Mesenchymal stem cell (in vitro differentiated cells and primary cell): ENCODE data around the gene DZIP1.
A peak's percentile ranks its signal among the peaks of the same experiment; 100 is the strongest.

ENCODE experiments used
- DNase-seq: peaks from one replicate; pipeline ENCODE4 v3.0.0-alpha.2; 2013
- H2AFZ ChIP-seq: one replicate; pipeline ENCODE4 v1.6.1; 2013; ENCODE audit warnings: low read depth, mild to moderate bottlenecking, control low read depth, inconsistent platforms, low read length, moderate library complexity
- H2AK5ac ChIP-seq: 2 replicates; pipeline ENCODE4 v1.6.1; 2013; ENCODE audit warnings: low read length, moderate library complexity, mild to moderate bottlenecking, inconsistent platforms; ENCODE audit not compliant: severe bottlenecking
- H2BK120ac ChIP-seq: one replicate; pipeline ENCODE4 v1.6.1; 2013; ENCODE audit warnings: low read depth, mild to moderate bottlenecking, inconsistent platforms, low read length, moderate library complexity
- H2BK12ac ChIP-seq, 2 experiments: one replicate each; pipeline ENCODE4 v1.6.1; 2013; ENCODE audit warnings: inconsistent platforms in 2 of 2, low read length in 2 of 2, mild to moderate bottlenecking in 2 of 2, moderate library complexity in 2 of 2, control low read depth in 1 of 2
- H2BK15ac ChIP-seq: one replicate; pipeline ENCODE4 v1.6.1; 2013; ENCODE audit warnings: mild to moderate bottlenecking, low read depth, inconsistent platforms; ENCODE audit not compliant: poor library complexity, severe bottlenecking
- H2BK5ac ChIP-seq: 2 replicates; pipeline ENCODE4 v1.6.1; 2013; ENCODE audit warnings: low read depth, mild to moderate bottlenecking, low read length, control low read depth, inconsistent platforms; ENCODE audit not compliant: poor library complexity, severe bottlenecking
- H3K14ac ChIP-seq, 2 experiments: one replicate each; pipeline ENCODE4 v1.6.1; 2013; ENCODE audit warnings: inconsistent platforms in 2 of 2, low read length in 2 of 2, control low read depth in 1 of 2, mild to moderate bottlenecking in 1 of 2, moderate library complexity in 1 of 2
- H3K18ac ChIP-seq, 2 experiments: one replicate each; pipeline ENCODE4 v1.6.1; 2013; ENCODE audit warnings: inconsistent platforms in 2 of 2, low read length in 2 of 2, control low read depth in 1 of 2, low read depth in 1 of 2, mild to moderate bottlenecking in 1 of 2
- H3K23ac ChIP-seq, 2 experiments: one replicate each; pipeline ENCODE4 v1.6.1; 2013; ENCODE audit warnings: inconsistent platforms in 2 of 2, low read length in 2 of 2, mild to moderate bottlenecking in 2 of 2, moderate library complexity in 2 of 2, control low read depth in 1 of 2
- H3K27ac ChIP-seq: 2 replicates; pipeline ENCODE4 v1.5.1; 2013; ENCODE audit warnings: mild to moderate bottlenecking, moderate library complexity, low read length, control low read depth, inconsistent platforms; ENCODE audit not compliant: poor library complexity, severe bottlenecking
- H3K27me3 ChIP-seq, 2 experiments: 2 replicates each; pipeline versions ENCODE4 v1.6.1 to v1.7.0; 2013; ENCODE audit warnings: low read length in 2 of 2, mild to moderate bottlenecking in 2 of 2, moderate library complexity in 2 of 2, control low read depth in 1 of 2, inconsistent platforms in 1 of 2; ENCODE audit not compliant: control insufficient read depth in 1 of 2, insufficient read depth in 1 of 2
- H3K36me3 ChIP-seq, 2 experiments: 2 replicates each; pipeline versions ENCODE4 v1.6.1 to v1.7.0; 2013; ENCODE audit warnings: low read length in 2 of 2, control low read depth in 1 of 2, inconsistent platforms in 1 of 2, low read depth in 1 of 2, mild to moderate bottlenecking in 1 of 2; ENCODE audit not compliant: insufficient read depth in 2 of 2, control insufficient read depth in 1 of 2
- H3K4ac ChIP-seq, 2 experiments: one replicate each; pipeline ENCODE4 v1.6.1; 2013; ENCODE audit warnings: inconsistent platforms in 2 of 2, low read length in 2 of 2, mild to moderate bottlenecking in 2 of 2, moderate library complexity in 2 of 2, control low read depth in 1 of 2, low read depth in 1 of 2
- H3K4me1 ChIP-seq: 2 replicates; pipeline ENCODE4 v1.6.1; 2013; ENCODE audit warnings: low read depth, low read length, control low read depth; ENCODE audit not compliant: control insufficient read depth, insufficient read depth
- H3K4me2 ChIP-seq: 2 replicates; pipeline ENCODE4 v1.6.1; 2013; ENCODE audit warnings: low read length, mild to moderate bottlenecking, inconsistent platforms; ENCODE audit not compliant: poor library complexity, severe bottlenecking
- H3K4me3 ChIP-seq, 2 experiments: 2 replicates each; pipeline versions ENCODE4 v1.5.1 to v1.7.0; 2013; ENCODE audit warnings: low read length in 2 of 2, mild to moderate bottlenecking in 2 of 2, control low read depth in 1 of 2, low read depth in 1 of 2; ENCODE audit not compliant: insufficient read depth in 1 of 2
- H3K79me1 ChIP-seq: replicated peaks from 2 replicates; pipeline ENCODE4 v1.6.1; 2013; ENCODE audit warnings: mild to moderate bottlenecking, control low read depth, low read length, inconsistent platforms; ENCODE audit not compliant: poor library complexity, severe bottlenecking
- H3K9ac ChIP-seq: 2 replicates; pipeline ENCODE4 v1.7.0; 2013; ENCODE audit warnings: mild to moderate bottlenecking, low read length, moderate library complexity
- H3K9me3 ChIP-seq: 2 replicates; pipeline ENCODE4 v1.7.0; 2013; ENCODE audit warnings: mild to moderate bottlenecking, low read length; ENCODE audit not compliant: control insufficient read depth
- H4K8ac ChIP-seq: one replicate; pipeline ENCODE4 v1.6.1; 2013; ENCODE audit warnings: inconsistent platforms, mild to moderate bottlenecking, low read length, moderate library complexity
- H4K91ac ChIP-seq: one replicate; pipeline ENCODE4 v1.6.1; 2013; ENCODE audit warnings: mild to moderate bottlenecking, low read length, inconsistent platforms
- WGBS: methylation state at CpG from one replicate; pipeline ENCODE4 v1.1.7; 2013; ENCODE audit warnings: mixed read lengths; 5-methylcytosine and 5-hydroxymethylcytosine counted together

The DZIP1 gene

GRCh38 chr13:95684418-95684817 is 39.9 kb upstream of the DZIP1 start:
- Histone ChIP-seq H3K4me2 (no peak overlapping the region), H3K4ac (no peak overlapping the region), H2BK120ac (no peak overlapping the region), H3K23ac (no peak overlapping the region), H3K9ac (no peak overlapping the region), H3K27me3 (no peaks in the 10 kb centered on the region), H4K91ac (no peak overlapping the region), H3K36me3 (no peaks in the 10 kb centered on the region), H3K27ac (no peak overlapping the region), H2AFZ (no peak overlapping the region), H3K9me3 (no peaks in the 10 kb centered on the region), H3K14ac (no peak overlapping the region), H4K8ac (no peak overlapping the region), H3K4me3 (no peak overlapping the region), H2BK15ac (no peak overlapping the region), H2BK5ac (no peak overlapping the region), H3K4me1 (no peaks in the 10 kb centered on the region), H3K79me1 (peaks cover 16% of the 10 kb centered on the region), H2BK12ac (no peak overlapping the region), H2AK5ac (no peak overlapping the region), H3K18ac (no peak overlapping the region)
- no peak for DNase-seq
- 74% methylated on average over 2 of the region's 2 CpGs for WGBS

GRCh38 chr13:95679722-95680121 is 35.2 kb upstream of the DZIP1 start:
- Histone ChIP-seq H3K18ac (no peak overlapping the region), H3K9ac (peak overlapping the region; percentile 95)
- 81% methylated on average over 2 of the region's 2 CpGs for WGBS

GRCh38 chr13:95678967-95679366 is 34.5 kb upstream of the DZIP1 start:
- WGBS: 85% methylated on average over 4 of the region's 4 CpGs
- peak; percentile 4 for DNase-seq
- no peak overlapping the region for H2AFZ ChIP-seq

More at GRCh38 chr13:95679722-95680121, 35.2 kb upstream of the DZIP1 start:
- no peaks in the 10 kb centered on the region for H3K36me3 ChIP-seq
- no peaks in the 10 kb centered on the region for H3K27me3 ChIP-seq
- no peaks in the 10 kb centered on the region for H3K9me3 ChIP-seq
- H2BK15ac ChIP-seq: no peak overlapping the region
- H3K4ac ChIP-seq: no peak overlapping the region
- H2AFZ ChIP-seq: no peak overlapping the region
- H2BK5ac ChIP-seq: no peak overlapping the region
- H2AK5ac ChIP-seq: no peak overlapping the region
- no peak overlapping the region for H3K4me2 ChIP-seq
- no peaks in the 10 kb centered on the region for H3K4me1 ChIP-seq
- peaks cover 9% of the 10 kb centered on the region for H3K79me1 ChIP-seq
- no peak overlapping the region for H4K91ac ChIP-seq
- no peak overlapping the region for H4K8ac ChIP-seq
- no peak overlapping the region for H2BK12ac ChIP-seq
- H2BK120ac ChIP-seq: no peak overlapping the region
- H3K14ac ChIP-seq: no peak overlapping the region
- no peak for DNase-seq
- no peak overlapping the region for H3K23ac ChIP-seq
- no peak overlapping the region for H3K27ac ChIP-seq
- peak overlapping the region in 1 of 2 experiments; percentile 30 for H3K4me3 ChIP-seq

DNA sequence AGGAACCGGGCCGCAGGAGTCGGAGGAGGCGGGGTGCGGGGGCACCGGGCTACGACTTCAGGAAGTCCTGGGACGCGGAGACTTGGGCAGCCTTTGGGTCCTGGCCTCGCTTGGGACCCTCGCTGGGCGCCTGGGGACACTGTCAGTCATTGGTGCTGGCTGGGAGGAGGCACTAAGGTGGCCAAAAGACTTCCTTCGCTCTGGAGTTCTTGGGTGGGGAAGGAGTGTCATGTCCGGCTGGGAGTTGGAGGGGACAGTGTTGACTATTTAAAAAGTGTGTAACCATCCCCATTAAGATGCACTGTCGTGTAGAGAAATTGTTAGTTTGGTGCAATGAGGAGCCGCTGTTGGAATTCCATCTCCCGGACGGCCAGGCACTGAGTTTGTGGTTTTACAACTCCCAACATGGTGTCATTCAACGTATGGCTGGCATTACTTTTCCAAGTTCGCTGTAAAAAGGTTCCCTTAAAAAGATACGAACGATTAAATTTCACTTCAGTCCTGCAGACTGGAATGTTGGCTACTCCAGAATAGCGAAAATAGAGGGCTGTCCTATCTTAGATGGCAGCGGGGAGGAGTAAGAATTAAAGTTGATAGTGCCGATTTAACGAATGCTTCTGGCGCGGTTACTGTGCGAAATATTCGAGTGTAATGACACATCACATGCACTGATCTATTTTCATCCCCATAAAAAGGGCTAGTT is 33.2 kb upstream of the DZIP1 start:
- under 1% methylated on average over 24 of the region's 30 CpGs for WGBS
- Histone ChIP-seq H3K4me3 (peak overlapping the region; percentile 95 to 96), H3K23ac (peak overlapping the region; percentile 8 to 96), H3K14ac (peak overlapping the region in 1 of 2 experiments; percentile 68), H3K9me3 (no peaks in the 10 kb centered on the region), H2AFZ (peak overlapping the region; percentile 93), H3K4me2 (peak overlapping the region; percentile 67), H3K36me3 (no peaks in the 10 kb centered on the region), H4K91ac (no peak overlapping the region), H2BK12ac (peak overlapping the region in 1 of 2 experiments; percentile 15), H2BK15ac (peak overlapping the region; percentile 89), H3K79me1 (peaks cover 6% of the 10 kb centered on the region), H3K9ac (peak overlapping the region; percentile 95), H3K18ac (peak overlapping the region; percentile 10 to 90), H2BK120ac (no peak overlapping the region), H3K27me3 (no peaks in the 10 kb centered on the region), H3K4me1 (peaks cover 2% of the 10 kb centered on the region), H4K8ac (no peak overlapping the region), H3K4ac (peak overlapping the region in 1 of 2 experiments; percentile 95), H2BK5ac (peak overlapping the region; percentile 85), H3K27ac (peak overlapping the region; percentile 44), H2AK5ac (no peak overlapping the region)
- peak; percentile 52 for DNase-seq

More at GRCh38 chr13:95678967-95679366, 34.5 kb upstream of the DZIP1 start:
- H3K23ac ChIP-seq: no peak overlapping the region
- H3K9me3 ChIP-seq: no peaks in the 10 kb centered on the region
- no peak overlapping the region for H3K4ac ChIP-seq
- H3K18ac ChIP-seq: no peak overlapping the region
- H2BK12ac ChIP-seq: no peak overlapping the region
- H3K4me2 ChIP-seq: peak overlapping the region; percentile 3
- H2BK5ac ChIP-seq: no peak overlapping the region
- peak overlapping the region in 1 of 2 experiments; percentile 95 for H3K4me3 ChIP-seq
- no peak overlapping the region for H4K8ac ChIP-seq
- H3K27ac ChIP-seq: no peak overlapping the region
- H3K14ac ChIP-seq: no peak overlapping the region
- no peak overlapping the region for H2AK5ac ChIP-seq
- no peak overlapping the region for H2BK15ac ChIP-seq
- peaks cover 9% of the 10 kb centered on the region for H3K79me1 ChIP-seq
- no peak overlapping the region for H4K91ac ChIP-seq
- no peaks in the 10 kb centered on the region for H3K36me3 ChIP-seq
- no peaks in the 10 kb centered on the region for H3K27me3 ChIP-seq
- H3K4me1 ChIP-seq: peaks cover 2% of the 10 kb centered on the region
- peak overlapping the region; percentile 95 for H3K9ac ChIP-seq
- no peak overlapping the region for H2BK120ac ChIP-seq
